Activated CD4-positive, alpha-beta T cell treated with anti-CD3 and anti-CD28 coated beads, Interleukin-2, Interleukin-6, amounts not matched to agents 100 ng/mL and 50 ng/mL, durations not matched to agents 16 hours and 8 hours (primary cell): Measurements from ENCODE around the gene SLC7A14.

ENCODE experiments used
- DNase-seq: peaks from one replicate; pipeline ENCODE4 v3.0.0-alpha.2; 2020

Gene SLC7A14

DNA sequence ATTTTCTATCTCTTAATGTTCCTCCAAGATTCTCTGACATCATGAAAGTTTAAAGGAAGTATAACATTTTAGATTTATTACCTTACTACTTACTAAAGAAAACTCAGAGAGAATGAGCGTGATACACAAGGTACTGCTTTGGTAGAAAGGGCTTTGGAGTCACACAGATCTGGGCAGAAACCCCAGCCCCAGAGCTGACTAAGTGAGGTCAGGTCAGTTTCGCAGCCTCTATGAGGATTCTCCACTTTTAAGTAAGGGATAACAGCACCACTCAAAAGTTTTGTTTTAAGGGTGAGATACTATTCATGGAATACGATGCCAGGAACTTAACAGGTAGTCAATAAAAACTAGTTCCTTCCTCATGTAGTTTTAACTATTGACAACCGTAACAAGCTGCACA lies 91.1 kb downstream of the SLC7A14 start:
- DNase-seq, result no peak

DNA sequence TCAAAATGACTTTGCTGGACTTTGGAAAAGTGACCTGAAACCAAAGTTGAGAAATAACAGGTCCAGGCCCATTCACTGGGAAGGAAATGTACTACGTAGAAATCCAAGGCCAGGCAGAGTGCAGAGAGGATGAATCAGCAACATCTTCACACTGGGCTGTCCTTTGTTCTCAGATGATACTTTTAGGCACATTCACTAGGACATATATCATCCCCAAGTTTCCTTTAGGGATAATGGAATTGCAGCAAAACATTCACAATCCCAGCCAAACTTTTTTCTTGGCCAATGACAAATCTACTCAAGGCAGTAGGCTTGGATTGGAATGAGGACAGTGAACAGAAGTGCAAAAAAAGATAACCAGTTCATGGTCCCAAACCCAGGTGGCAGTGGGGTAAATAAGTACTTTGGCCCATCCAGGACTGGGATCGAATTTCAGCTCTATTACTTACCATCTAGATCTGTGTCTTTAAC lies 92.1 kb downstream of the SLC7A14 start:
- DNase-seq, result no peak

DNA sequence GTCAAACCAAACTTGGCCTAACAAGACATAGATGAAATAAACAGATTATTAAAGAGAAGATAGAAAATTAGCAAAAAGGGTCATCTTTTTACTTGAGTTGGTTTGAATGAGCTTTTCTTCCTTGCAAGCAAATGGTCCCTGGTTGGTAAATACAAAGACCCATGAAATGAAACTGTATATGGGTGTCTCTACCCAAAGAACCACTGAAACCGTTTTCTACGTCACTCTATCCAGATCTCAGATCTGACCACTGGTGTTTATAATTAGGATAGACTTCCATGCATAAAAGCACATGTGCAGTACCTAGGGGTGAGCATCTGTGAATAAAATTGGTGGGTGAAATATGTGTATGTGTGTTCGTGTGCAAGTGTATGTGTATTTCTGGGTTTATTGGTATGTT lies 94.0 kb downstream of the SLC7A14 start:
- DNase-seq, result no peak

DNA sequence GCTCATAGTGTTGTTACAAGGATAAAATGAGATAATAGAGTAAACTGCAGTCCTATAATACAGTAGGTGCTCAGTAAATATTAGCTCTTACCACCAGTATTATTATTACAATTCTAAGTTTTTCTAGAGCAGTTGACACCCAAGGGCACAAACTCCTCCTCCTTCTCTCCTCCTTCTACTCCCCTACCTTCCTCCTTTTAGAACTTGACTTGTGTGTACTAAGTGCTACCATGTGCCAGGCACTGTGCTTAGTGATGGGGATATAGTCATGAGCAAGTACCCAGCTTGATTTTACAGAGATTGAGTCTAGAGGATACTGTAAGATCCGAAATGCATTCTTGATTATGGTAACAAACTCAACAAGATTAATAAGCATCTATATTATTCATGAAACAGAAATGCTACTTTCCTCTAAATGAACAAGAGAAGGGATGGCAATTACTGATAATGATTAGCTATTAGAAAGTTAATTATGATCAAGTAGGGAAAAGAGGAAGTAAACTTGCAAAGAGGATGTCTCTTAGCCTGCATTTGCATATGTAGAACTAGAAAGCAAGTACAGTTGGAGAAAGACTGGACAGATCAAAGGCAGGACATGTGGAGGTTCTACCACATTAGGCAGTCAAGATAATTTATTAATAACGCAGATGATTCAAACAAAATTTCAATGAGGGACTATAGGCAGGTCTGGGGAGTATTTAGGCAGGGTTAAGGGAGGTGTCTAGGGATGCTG lies 94.9 kb downstream of the SLC7A14 start:
- DNase-seq, result no peak

DNA sequence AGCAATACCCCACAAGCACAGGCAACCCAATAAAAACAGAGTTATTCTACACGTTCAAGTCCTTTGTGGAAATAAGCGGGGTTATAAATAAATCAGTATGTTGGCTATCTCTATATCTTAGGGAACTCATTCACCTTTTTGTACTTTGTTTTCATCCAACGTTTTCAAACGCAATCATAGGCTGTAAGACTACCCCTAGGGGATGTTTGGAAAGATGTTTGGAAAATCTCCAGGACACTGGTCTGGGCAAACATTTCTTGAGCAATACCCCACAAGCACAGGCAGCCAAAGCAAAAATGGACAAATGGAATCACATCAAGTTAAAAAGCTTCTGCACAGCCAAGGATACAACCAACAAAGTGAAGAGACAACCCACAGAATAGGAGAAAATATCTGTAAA lies 97.1 kb downstream of the SLC7A14 start:
- DNase-seq, result no peak

DNA sequence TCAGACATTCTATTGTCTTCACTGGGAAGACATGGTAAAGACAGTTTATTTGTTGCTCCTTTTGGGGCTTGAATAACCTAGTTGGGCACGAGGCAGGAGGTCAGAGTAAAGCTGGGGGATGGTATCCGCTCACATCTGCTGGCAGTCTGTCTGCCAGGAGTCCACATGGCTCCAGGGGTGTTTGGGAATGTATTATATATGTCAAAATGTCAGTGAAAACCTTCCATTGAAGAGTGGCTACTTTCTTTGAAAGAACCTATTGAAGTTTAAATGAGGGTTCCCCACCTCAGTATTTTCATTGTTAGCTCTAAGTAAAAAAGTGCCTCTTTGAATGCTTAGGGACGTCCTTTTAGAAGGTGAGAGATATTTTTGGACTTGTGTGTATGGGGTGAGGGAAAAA lies 98.8 kb downstream of the SLC7A14 start:
- DNase-seq, result no peak

DNA sequence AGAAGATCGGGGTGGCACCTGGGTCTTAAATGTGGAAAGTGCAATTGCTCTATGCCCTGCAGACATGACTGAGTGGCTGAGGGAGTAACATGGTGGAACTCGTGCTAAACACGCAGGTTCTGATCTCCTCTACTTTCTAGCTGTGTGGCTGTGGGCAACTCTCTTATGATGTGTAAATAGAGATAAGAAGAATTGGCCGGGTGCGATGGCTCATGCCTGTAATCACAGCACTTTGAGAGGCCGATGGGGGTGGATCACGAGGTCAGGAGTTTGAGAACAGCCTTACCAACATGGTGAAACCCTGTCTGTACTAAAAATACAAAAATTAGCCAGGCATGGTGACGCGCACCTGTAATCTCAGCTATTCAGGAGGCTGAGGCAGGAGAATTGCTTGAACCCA lies 99.5 kb downstream of the SLC7A14 start:
- DNase-seq, result no peak

DNA sequence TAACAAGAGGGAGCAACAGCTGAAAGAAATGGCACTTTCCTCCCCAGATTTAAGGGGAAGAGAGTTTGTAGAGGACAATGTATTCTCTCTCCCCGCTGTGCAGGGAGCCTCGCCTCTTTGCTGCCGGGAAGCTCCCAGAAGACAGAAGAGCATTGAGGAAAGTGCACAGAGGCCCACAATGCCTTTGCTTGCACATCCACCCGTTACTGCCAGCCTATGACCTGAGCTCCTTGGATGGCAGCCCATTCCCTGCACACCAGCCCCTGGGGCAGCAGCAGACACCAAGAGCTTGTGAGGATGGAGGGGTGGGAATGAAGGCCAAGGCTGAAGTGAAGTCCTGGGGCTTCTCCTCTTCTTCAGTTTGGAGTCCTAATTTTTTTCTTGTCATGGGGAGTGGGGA lies 100.2 kb downstream of the SLC7A14 start:
- no peak for DNase-seq

DNA sequence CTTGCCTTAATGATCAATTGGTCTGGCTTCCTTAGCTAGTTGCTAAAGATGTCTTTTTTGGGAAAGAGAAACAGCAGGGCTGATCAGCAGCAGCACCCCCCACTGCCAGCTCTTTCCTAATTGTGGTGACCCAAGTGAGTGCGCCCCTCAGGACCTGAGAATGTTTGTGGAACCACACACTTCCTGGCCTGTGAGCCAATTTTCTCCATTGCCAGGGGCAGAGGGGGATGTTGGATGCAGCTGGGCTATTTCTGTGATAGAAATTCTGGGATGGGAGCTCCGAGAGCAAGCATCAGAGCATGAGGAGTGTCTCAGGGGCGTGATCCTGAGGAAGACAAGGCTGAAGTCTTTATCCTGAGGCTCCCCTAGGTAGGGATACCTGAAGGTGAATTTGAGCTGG lies 100.6 kb downstream of the SLC7A14 start:
- no peak for DNase-seq

DNA sequence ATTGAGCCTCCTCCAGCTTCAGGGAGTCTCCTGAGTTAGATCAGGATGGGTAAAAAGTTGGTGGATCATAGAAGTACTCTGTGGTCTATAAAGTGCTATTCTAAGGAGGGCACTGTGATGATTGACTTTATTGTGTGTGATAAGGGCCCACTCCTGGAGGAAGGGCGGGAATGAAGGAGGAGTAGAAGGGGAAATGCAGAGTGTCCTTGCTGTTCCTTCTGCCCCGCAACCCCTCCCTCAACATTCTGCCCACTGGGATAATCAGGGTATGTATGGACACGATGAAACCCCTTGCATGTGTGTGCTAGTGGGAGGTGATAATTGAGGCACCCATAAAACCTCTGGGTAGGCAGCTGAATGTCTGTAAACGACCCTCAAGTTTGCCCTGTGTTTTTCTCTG lies 101.0 kb downstream of the SLC7A14 start:
- no peak for DNase-seq

DNA sequence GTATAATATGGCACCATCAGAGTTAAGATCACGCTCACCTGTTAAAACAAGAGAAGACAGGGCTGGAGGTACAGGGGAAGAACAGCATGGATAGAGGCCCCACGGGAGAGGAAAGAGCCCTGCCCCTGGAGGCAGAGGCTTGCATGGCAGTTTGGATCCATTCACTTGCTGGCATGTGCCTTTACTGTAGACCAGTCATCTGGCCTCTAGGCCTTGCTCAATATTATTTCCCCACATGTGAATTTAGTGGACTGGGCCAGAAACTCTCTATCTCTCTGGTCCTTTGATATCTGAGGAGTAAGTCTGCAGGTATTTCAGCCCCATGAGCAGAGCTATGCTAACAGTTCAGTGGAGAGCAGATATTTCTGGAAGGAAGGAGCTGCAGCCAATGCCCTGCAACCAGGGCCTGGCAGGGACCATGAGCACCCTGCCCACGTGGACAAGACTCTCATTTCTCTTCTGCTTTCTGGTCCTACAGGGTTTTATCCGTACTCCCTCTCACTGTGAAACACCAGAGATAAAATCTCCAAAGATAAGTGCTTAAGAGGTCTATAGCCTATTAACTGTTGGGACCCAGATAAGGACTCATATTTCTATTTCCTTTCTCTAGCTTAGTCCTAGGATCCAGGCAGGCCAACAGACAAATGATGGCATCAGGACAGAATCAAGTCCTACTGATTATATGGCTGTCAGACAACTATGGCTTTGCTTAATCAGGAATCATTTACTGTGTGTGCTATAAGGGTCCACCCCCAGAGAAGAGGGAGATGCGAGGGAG lies 102.2 kb downstream of the SLC7A14 start:
- no peak for DNase-seq

DNA sequence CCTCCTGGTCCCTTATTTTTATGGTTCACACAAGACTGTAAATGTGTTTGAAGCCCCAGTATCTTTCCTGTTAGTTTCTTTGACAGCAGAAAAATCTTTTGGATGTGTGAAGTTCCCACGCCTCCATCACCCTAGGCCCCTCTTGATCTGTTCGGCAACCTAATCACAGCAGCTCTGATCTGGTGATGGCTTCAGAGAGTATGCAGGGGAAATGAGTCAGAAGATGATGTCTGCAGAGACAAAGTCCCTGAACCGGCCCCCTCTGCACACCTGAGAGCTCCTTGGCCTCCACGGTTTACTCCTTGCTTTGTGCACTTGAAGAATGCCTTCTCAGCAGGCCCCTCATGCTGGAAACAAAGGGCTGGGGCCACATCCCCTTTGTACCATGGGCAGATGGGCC lies 103.7 kb downstream of the SLC7A14 start:
- no peak for DNase-seq

DNA sequence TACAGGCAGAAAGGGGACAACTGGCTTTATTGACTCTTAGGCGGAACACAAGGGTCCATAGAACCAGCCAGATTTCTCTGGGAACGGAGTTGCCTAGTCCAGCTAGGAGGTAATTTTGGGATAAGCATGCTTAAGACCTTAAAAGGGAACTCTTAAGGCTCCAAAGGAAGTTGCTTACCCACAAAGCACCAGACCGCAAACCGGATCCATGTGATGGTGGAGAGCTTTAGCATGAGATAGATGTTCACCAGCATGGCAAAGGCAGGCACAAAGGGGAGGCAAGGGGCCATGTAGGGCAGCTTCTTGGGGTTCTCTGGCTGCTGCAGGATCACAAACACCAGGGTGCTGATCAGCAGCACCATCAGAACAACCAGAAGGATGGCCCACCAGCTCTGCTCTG lies 105.8 kb downstream of the SLC7A14 start:
- DNase-seq, result no peak

DNA sequence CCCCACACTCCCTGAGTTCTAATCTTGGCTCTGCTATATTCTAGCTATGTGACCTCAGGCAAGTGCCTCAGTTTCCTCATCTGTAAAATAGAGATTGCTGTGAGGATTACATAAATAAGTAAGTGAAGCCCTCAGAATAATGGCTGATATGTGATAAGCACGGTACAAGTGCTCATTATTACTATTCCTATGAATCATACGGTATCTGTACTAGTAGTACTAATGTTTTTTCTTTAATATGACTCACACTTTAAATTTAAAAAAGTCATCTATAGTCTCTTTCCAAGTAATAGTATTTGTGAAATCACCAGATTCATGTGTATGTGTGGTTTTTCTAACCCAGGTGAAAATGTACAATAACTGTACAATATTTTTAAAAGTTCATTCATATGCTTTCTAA lies 108.5 kb downstream of the SLC7A14 start:
- no peak for DNase-seq

DNA sequence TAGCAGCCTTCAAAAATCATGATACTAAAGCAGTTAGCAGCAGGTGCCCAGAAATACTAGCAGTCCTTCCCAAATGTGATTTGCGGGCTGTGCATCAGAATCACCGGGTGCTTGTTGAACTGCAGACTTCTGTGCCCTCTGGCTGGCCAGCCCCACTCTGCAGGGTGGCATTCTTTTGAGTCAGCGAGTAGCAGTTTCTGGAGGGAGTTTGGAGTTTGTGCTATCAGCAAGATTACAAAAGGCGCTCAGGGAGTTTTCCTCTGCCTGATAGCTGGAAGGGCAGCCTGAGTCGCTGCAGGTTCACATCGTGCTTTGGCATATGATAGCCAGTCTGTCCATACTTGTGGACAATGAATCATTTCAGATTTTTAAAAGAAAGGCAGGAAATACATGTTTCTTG lies 109.6 kb downstream of the SLC7A14 start:
- DNase-seq, result no peak

DNA sequence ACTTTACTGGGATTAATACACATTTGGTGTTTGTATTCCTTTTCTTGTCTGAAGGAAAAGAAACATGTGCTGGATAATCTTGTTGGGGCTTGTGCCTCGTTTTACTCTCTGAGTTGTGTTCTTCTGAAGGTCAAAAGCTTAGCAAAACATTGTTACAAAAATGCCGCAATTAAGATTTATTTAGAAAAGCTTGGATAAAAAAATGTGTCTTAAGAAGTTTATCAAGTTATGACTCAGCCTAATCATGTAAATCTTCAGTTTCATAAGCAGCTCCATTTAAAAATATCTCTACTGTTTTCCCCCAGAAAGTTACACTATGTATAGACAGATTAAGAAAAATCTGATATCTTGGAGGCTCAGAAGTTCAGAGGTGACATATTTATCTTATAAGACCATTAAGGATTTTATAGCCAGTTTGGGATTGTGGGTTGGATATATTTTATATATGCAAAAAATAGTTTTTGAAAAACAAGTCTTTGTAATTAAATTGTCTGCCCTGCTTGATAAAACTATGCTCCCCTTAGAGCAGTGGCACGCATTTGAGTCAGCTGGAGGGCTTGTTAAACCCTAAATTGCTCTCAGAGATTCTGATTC lies 110.7 kb downstream of the SLC7A14 start:
- no peak for DNase-seq

DNA sequence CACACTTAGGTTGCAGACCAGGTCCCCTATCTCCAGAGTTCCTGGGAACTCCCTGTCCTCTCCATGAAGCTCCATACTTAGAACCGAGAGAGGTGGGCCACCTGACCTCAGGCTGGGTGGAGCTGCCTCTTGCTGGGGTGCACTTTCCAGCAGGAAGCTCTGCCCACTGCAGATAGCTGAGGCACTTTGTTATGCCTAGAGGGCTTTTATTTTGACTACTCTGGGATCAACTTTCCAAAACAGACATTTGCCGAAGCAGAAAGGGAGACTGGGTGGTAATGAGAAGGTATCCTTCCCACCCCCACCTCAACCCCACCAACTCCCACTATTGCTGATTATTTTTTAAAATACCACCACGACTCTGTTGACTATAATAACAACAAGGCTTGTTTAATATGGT lies 112.5 kb downstream of the SLC7A14 start:
- no peak for DNase-seq

DNA sequence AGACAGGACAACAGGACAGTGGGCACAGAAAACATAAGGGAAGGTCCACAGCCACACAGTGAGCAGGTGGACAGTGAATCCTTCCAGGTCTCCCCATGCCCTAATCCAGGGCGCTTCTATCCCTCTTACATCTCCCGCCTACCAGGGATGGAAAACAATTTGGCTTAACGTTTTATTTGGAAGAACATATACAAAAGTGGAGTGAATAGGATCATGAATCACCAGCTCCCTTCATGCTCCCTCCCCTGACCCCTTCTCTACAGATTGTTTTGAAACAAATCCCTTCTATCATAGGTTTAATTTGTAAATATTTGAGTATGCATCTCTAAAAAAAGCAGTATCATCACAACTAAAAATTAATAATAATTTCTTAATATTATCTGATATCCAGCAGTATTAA lies 114.7 kb downstream of the SLC7A14 start:
- no peak for DNase-seq

DNA sequence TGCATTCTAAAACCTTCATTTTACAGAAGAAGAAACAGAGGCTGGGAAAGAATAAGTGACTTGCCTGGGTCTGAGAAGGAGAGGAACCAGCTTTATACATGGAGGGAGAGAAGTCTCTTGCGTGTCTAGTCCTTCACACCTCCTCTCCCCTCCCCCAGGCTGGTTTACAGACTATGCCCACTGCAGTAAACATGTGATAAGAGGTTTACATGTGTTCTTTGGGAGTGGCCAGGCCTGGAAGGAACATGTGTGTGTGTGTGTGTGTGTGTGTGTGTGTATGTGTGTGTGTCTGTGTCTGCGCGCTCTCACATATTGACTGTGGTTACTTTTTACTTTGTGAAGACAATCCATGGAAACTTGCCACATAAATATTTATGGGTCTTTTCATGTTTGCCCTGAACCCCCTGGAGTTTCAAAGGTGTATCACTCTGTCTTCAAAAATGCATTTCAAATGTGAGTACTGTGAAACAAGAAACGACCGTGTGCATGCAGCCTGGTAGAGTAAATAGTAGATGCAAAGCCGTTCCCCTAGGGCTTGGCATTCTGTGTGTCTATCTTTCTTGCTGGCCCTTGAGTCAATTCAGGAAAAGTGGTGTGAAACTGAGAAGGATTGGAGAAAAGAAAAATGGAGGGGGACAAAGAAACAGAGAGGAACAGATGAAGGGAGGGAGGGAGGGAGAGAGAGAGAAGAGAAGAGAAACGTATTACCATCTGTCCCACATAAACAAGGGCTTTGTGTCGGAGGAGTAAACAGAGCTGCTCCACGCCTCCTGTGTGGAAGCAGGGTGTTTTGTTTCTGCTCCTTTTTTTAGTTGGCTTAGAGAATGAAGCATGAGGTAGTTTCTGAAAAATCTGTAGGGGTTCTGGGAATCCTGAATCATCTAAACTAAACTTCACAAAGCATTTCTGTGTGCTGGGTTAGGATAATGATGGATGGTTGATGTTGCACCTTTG lies 115.5 kb downstream of the SLC7A14 start:
- no peak for DNase-seq

DNA sequence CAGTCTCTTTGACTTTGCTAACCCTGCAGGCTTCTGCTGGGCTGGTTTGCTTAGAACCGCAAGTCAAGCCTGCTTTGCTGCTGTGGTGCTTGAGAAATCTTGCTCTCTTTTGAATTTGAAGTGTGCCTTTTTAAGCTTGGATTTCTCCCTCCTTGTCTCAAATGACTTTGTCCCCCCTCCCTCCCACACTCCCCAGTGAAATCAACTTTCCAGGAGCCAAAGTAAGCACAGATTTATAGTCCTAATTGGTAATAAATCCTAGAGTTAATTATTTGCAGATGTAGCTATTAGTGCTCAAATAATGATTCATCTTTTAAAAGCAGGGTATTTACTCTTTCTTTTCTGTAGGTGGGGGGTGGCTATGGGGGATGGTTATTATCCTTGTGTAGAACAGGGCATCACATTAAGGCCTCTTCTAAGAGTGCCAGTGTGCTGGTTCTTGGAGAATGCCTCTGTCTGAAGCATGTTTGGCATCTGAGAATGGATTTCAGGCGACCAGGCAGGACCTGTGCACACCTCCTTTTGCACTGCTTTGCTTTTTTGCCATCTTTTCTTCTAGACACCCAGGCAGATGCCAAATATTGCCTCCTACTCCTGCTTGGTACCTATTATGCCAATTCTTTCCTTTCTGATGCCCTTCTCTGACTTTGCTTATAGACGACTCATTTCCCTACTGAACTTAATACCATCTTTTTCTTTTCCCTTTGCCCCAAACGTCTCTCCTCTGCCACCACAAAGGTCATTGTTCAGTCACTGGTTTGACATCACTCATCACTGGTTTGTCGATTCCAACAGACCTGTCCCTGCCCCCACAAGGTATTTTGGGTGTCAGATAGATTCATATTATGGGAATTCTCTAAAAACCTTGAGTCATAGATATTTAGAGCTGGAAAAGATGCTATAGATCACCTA lies 116.5 kb downstream of the SLC7A14 start:
- DNase-seq, result no peak

DNA sequence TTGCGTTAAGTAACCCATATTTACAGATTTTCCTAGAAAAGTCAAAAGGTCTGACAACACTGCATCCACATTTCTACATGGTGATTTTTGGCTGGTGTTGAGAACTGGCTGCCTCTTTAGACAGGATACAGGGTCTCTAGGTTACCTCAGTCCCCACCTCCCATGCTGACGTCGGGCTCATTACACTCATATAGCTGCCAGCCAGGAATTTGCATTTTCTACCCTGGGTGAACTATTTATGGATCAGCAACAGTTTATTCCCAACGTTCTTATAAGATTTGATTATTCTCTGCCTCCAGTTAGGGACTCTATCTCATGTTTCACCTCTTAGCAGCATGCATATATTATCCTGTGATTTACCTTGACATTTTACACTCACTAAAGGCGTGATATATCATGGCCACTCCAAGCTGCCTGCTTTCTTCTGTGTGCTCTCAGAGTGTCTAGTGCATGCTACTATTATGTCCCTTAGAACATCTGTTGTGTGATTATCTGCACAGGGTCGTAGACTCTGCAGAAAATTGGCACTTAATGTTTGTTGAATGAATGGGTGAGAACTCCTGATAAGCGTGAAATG lies 118.2 kb downstream of the SLC7A14 start:
- no peak for DNase-seq

DNA sequence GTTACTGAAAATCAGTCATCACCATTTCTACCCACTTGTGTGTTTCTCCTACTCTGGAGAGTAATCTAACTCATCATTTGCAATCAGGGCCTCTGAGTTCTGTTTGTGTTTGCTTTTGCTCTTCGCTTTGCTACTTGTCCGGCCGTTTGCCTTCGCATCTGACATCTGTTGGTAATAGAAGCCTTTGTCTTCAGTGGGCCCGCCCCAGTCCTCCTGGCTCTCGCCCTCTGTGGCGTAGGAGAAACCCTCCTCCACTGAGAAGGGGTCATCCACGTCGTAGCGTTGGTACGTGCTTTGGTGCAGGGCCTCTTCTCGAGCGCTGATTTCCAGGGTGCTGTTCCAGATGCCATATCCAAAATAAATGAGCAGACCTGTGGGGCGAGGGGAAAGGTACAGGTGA lies 118.9 kb downstream of the SLC7A14 start:
- no peak for DNase-seq
